Mesothelial cell of epicardium (in vitro differentiated cells): ENCODE results near the gene CALCOCO1. TPM values are rescaled to one million over a fixed set of nuclear protein-coding genes. Genes with fewer than 3 reads are reported as not detected.

Experiments
- DNase-seq, 2 experiments: peaks; one replicate each; pipeline ENCODE4 v3.0.0; 2021; ENCODE audit warnings: low spot score in 2 of 2; ENCODE audit not compliant: unreplicated experiment in 2 of 2
- H3K27ac Mint-ChIP-seq: 2 replicates; pipeline ENCODE4 v1.8.0; 2021; ENCODE audit warnings: mixed read lengths
- H3K27me3 Mint-ChIP-seq: 2 replicates; pipeline ENCODE4 v1.8.0; 2021; ENCODE audit warnings: low read depth, mixed read lengths
- H3K36me3 Mint-ChIP-seq: 2 replicates; pipeline ENCODE4 v1.8.0; 2021; ENCODE audit warnings: mixed read lengths
- H3K4me1 Mint-ChIP-seq: 2 replicates; pipeline ENCODE4 v1.8.0; 2021; ENCODE audit warnings: mixed read lengths
- H3K4me3 Mint-ChIP-seq: 2 replicates; pipeline ENCODE4 v1.8.0; 2021; ENCODE audit warnings: mild to moderate bottlenecking, moderate library complexity, mixed read lengths
- H3K9me3 Mint-ChIP-seq: 2 replicates; pipeline ENCODE4 v1.8.0; 2021; ENCODE audit warnings: mixed read lengths
- CTCF ChIP-seq: fragments of 200-600 bp; sonication (generic); IDR thresholded peaks from one replicate; pipeline ENCODE4 v1.5.0; 2021; ENCODE audit warnings: antibody characterized with exemption; ENCODE audit not compliant: unreplicated experiment
- total RNA-seq: library from RNA; stranded (reverse); gene quantifications from 3 replicates; pipeline ENCODE4 v1.2.1, GENCODE V29; 2021

The CALCOCO1 gene
- total RNA-seq, result 124 to 130 TPM (median 124 TPM) in 3 replicates

- peak within 1 kb of the TSS; percentile 89 for H3K4me3 Mint-ChIP-seq
- no peak for TF ChIP-seq CTCF
- peaks cover 17% of the 10 kb centered on the region for H3K27me3 Mint-ChIP-seq
- H3K4me1 Mint-ChIP-seq, result peaks cover 25% of the 10 kb centered on the region
- peak; percentile 86 to 92 for DNase-seq
- H3K27ac Mint-ChIP-seq, result peak within 1 kb of the TSS; percentile 80
- peaks cover 14% of the 10 kb centered on the region for H3K36me3 Mint-ChIP-seq
- H3K9me3 Mint-ChIP-seq, result no peaks in the 10 kb centered on the region
Observed at GRCh38 chr12:53727310-53728041, at the start of gene CALCOCO1. CALCOCO1 (minus strand) TSS chr12:53727452; CDS start chr12:53725242, 2,210 bp downstream.

- Mint-ChIP-seq H3K27me3 (peaks cover 92% of the 10 kb centered on the region), H3K27ac (no peak overlapping the region), H3K4me1 (peaks cover 5% of the 10 kb centered on the region), H3K36me3 (no peaks in the 10 kb centered on the region), H3K4me3 (no peak overlapping the region), H3K9me3 (no peaks in the 10 kb centered on the region)
- TF ChIP-seq CTCF, result no peak
- no peak for DNase-seq
Observed at GRCh38 chr12:53776872-53777271, 49.6 kb upstream of the CALCOCO1 start.

GRCh38 chr12:53775478-53776145, 48.4 kb upstream of the CALCOCO1 start:
- peaks cover 89% of the 10 kb centered on the region for H3K27me3 Mint-ChIP-seq
- DNase-seq, result no peak
- peaks cover 9% of the 10 kb centered on the region for H3K4me1 Mint-ChIP-seq
- H3K27ac Mint-ChIP-seq, result no peak overlapping the region
- no peaks in the 10 kb centered on the region for H3K9me3 Mint-ChIP-seq
- H3K36me3 Mint-ChIP-seq, result no peaks in the 10 kb centered on the region
- TF ChIP-seq CTCF, result no peak
- no peak overlapping the region for H3K4me3 Mint-ChIP-seq

GRCh38 chr12:53770281-53770680, 43.0 kb upstream of the CALCOCO1 start:
- H3K27ac Mint-ChIP-seq, result no peak overlapping the region
- no peak overlapping the region for H3K4me3 Mint-ChIP-seq
- no peak for TF ChIP-seq CTCF
- peaks cover 15% of the 10 kb centered on the region for H3K4me1 Mint-ChIP-seq
- H3K9me3 Mint-ChIP-seq, result no peaks in the 10 kb centered on the region
- peaks cover 87% of the 10 kb centered on the region for H3K27me3 Mint-ChIP-seq
- no peaks in the 10 kb centered on the region for H3K36me3 Mint-ChIP-seq
- no peak for DNase-seq

GRCh38 chr12:53768976-53769375, 41.7 kb upstream of the CALCOCO1 start:
- H3K36me3 Mint-ChIP-seq, result no peaks in the 10 kb centered on the region
- no peaks in the 10 kb centered on the region for H3K9me3 Mint-ChIP-seq
- H3K27me3 Mint-ChIP-seq, result peaks cover 88% of the 10 kb centered on the region
- DNase-seq, result no peak
- H3K4me1 Mint-ChIP-seq, result peaks cover 15% of the 10 kb centered on the region
- TF ChIP-seq CTCF, result no peak
- no peak overlapping the region for H3K4me3 Mint-ChIP-seq
- no peak overlapping the region for H3K27ac Mint-ChIP-seq
